ENCODE measurements around the gene ARID5B.

DNA sequence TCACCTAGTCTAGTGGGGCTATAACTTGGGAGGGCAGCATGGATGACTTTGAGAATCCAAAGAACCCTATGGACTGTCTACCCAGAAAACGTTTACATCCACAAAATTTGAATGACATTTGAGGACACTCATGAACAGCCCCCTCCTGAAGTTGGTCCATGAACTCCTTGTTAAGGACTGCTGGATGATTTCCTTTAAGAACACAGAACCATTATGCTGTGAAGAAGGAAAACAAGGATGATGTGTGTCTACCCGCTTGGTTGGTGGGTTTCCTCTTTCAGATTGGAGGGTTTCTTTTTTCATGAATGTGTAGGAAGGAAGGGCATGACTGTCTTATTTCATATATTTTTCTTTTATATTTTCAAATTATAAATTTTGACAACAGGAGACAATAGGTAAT lies 58.3 kb downstream of the ARID5B start:
- TF ChIP-seq, protein P1, sequence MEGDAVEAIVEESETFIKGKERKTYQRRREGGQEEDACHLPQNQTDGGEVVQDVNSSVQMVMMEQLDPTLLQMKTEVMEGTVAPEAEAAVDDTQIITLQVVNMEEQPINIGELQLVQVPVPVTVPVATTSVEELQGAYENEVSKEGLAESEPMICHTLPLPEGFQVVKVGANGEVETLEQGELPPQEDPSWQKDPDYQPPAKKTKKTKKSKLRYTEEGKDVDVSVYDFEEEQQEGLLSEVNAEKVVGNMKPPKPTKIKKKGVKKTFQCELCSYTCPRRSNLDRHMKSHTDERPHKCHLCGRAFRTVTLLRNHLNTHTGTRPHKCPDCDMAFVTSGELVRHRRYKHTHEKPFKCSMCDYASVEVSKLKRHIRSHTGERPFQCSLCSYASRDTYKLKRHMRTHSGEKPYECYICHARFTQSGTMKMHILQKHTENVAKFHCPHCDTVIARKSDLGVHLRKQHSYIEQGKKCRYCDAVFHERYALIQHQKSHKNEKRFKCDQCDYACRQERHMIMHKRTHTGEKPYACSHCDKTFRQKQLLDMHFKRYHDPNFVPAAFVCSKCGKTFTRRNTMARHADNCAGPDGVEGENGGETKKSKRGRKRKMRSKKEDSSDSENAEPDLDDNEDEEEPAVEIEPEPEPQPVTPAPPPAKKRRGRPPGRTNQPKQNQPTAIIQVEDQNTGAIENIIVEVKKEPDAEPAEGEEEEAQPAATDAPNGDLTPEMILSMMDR (IDR thresholded peaks at IDR 0.05): no peak
- TF ChIP-seq POLR2A (IDR thresholded peaks at IDR 0.05): no peak
